HFFc6 (cell line): ENCODE results near the gene PDE6G. TPM values are rescaled to one million over a fixed set of nuclear protein-coding genes. Genes with fewer than 3 reads are reported as not detected.

Source experiments
- DNase-seq: peaks from one replicate; pipeline ENCODE4 v3.0.0-alpha.2; 2018
- H3K27ac Mint-ChIP-seq: 2 replicates; pipeline ENCODE4 v1.8.0; 2020; ENCODE audit warnings: mild to moderate bottlenecking, mixed read lengths
- H3K27me3 Mint-ChIP-seq: 2 replicates; pipeline ENCODE4 v1.8.0; 2021; ENCODE audit warnings: mild to moderate bottlenecking, moderate library complexity, mixed read lengths; ENCODE audit not compliant: insufficient read depth
- H3K36me3 Mint-ChIP-seq: 2 replicates; pipeline ENCODE4 v1.8.0; 2021; ENCODE audit warnings: low read depth, mixed read lengths
- H3K4me1 Mint-ChIP-seq: 2 replicates; pipeline ENCODE4 v1.8.0; 2020; ENCODE audit warnings: low read depth, mixed read lengths
- H3K4me3 Mint-ChIP-seq: 2 replicates; pipeline ENCODE4 v1.8.0; 2020; ENCODE audit warnings: mild to moderate bottlenecking, moderate library complexity, mixed read lengths
- H3K9me3 Mint-ChIP-seq: 2 replicates; pipeline ENCODE4 v1.8.0; 2020; ENCODE audit warnings: mild to moderate bottlenecking, mixed read lengths
- CTCF ChIP-seq: fragments of 200-600 bp; sonication (generic); IDR thresholded peaks from 2 replicates; pipeline ENCODE4 v1.5.0; 2021; ENCODE audit warnings: antibody characterized with exemption, mild to moderate bottlenecking
- total RNA-seq, 6 experiments: library from RNA; stranded (reverse); fragmentation: NEBNext Ultra II Directional; extraction: Animal tissue kit (Norgen Biotek cat#: 25700); gene quantifications; 2 replicates in 1 of 6; 3 replicates in 5 of 6; pipeline ENCODE4 v1.2.3, GENCODE V29; 2021

The PDE6G gene
- total RNA-seq, 6 experiments from 2014 or later = 0.37 to 0.76 (median 0.57) TPM; not detected in 1

DNA sequence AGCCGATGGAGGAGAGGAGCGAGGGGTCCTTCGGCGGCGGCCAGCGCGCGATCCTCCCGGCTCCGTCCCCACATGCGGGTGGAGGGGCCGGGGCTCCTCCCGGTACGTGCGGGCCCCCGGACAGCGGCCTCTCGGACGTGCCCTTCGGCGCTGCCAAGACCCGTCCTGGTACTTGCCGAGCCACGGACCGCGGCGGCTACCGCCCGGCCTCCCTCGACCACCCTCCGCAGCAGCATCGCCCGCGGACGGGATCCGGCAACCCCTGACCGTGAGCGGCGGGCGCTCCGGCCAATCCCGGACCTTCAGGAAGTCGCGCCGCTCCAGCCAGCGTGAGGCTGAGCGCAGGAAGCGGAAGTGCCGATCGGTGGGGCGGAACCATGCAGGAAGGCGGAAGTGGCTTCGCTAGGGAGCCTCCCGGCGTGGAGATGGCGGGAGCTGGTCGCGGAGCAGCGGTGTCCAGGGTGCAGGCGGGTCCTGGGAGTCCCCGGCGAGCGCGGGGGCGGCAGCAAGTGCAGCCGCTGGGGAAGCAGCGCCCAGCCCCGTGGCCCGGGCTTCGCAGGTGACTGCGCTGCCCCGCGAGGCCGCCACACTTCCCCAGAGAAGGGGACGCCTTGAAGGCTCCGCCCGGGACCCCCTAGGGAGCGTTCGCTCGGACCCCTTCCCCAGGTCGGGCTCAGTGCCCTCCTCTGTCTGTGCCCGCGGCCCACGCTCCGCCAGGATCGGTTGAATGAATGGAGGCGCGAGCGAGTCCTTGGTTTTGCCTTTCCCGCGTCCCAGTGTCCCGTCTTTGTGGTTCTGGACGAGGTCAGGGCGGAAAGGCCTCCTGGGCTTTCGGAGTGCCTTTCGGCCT, 10.2 kb upstream of the PDE6G start, which contains the start of the genes CCDC137 and OXLD1:
CCDC137 (plus strand) TSS at position 396 of the 850 bp plus-strand sequence; CDS start at position 426, 30 bp downstream.
OXLD1 (minus strand) TSS at position 264 of the 850 bp plus-strand sequence; CDS start at position 236, 28 bp downstream.
- Mint-ChIP-seq H3K4me3 (peak within 1 kb of the TSS; percentile 91), H3K4me1 (peaks cover 25% of the 10 kb centered on the region), H3K9me3 (no peaks in the 10 kb centered on the region), H3K27ac (peak within 1 kb of the TSS; percentile 83), H3K36me3 (peaks cover 14% of the 10 kb centered on the region; the same call in 1 of the 2 replicates), H3K27me3 (no peaks in the 10 kb centered on the region; the same call in none of the 2 replicates)
- TF ChIP-seq CTCF = no peak
- peak; percentile 94 for DNase-seq

- Mint-ChIP-seq H3K36me3 (peaks cover 14% of the 10 kb centered on the region; the same call in 1 of the 2 replicates), H3K4me1 (peaks cover 25% of the 10 kb centered on the region), H3K9me3 (no peaks in the 10 kb centered on the region), H3K27me3 (peaks cover 1% of the 10 kb centered on the region), H3K4me3 (peak overlapping the region; percentile 91), H3K27ac (peak overlapping the region; percentile 83)
- no peak for TF ChIP-seq CTCF
- DNase-seq = no peak
Observed at GRCh38 chr17:81666092-81666341, 9.7 kb upstream of the PDE6G start.

DNA sequence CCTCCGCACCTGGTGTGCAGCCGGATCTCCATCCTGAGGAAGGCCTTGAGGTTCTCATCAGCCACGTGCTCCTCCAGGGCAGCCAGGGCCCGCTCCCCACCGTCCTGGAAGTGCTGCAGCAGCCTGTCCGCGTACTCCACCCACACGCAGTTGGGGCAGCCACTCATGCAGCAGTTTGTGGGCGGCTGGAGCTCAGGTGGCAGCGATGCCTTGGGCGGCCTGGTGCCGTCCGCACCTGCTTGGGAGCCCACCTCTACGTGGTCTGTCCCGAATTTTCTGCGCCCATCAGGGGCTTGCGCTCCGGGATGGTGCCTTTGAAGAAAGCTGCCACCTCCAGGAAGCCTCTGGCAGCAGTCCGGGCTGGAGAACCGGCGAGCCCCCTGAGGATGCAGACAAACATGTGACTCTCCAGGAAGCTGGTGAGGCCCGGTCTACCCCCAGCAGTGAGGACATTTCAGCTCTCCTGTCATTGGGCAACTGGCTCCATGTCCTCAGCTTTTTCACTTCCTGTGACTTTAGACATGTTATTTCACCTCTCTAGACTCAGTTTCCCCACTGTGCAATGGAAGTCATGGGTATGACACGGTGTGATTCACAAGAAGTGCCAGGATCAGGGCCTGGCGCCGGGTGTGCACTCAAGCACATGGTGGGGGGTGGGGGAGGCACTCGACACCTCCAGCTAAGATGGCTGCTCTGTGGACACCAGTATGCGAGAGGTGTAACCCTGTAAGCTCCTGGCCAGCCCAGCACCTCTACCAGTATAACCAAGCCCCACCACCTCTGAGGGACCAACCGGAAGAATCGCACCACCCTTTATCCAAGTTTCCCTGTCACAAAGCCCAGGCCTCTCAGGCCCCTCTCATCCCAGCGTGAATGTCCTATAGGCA, 9.1 kb upstream of the PDE6G start:
- no peaks in the 10 kb centered on the region for H3K9me3 Mint-ChIP-seq
- H3K27me3 Mint-ChIP-seq = peaks cover 2% of the 10 kb centered on the region
- H3K36me3 Mint-ChIP-seq = peaks cover 14% of the 10 kb centered on the region; the same call in 1 of the 2 replicates
- peaks cover 25% of the 10 kb centered on the region for H3K4me1 Mint-ChIP-seq
- H3K4me3 Mint-ChIP-seq = peak overlapping the region; percentile 91
- TF ChIP-seq CTCF = no peak
- no peak for DNase-seq
- peak overlapping the region; percentile 83 for H3K27ac Mint-ChIP-seq

GRCh38 chr17:81664051-81664470, 7.7 kb upstream of the PDE6G start:
- Mint-ChIP-seq H3K4me1 (peaks cover 25% of the 10 kb centered on the region), H3K27me3 (peaks cover 2% of the 10 kb centered on the region), H3K4me3 (no peak overlapping the region), H3K27ac (no peak overlapping the region), H3K9me3 (no peaks in the 10 kb centered on the region), H3K36me3 (peaks cover 14% of the 10 kb centered on the region; the same call in 1 of the 2 replicates)
- TF ChIP-seq CTCF = no peak
- DNase-seq = no peak

DNA sequence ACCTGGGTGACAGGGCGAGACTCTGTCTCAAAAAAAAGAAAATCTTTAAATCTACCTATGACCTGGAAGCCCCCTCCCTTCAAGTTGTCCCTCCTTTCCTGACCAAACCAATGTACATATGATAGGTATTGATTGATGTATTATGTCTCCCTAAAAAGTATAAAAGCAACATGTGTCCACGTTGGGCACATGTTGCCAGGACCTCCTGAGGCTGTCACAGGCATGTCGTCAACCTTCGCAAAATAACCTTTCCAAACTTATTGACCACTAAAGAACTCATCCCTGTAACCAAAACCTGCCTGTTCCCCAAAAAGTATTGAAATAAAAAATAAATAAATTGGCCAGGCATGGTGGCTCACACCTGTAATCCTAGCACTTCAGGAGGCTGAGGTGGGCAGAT, 5.7 kb upstream of the PDE6G start:
- TF ChIP-seq CTCF = no peak
- Mint-ChIP-seq H3K4me3 (no peak overlapping the region), H3K4me1 (peaks cover 10% of the 10 kb centered on the region), H3K27ac (no peak overlapping the region), H3K27me3 (peaks cover 2% of the 10 kb centered on the region), H3K9me3 (no peaks in the 10 kb centered on the region), H3K36me3 (peaks cover 2% of the 10 kb centered on the region; the same call in 1 of the 2 replicates)
- DNase-seq = no peak
